Endothelial cell of umbilical vein (primary cell): ENCODE measurements around the gene CEMIP. TPM values are rescaled to one million over a fixed set of nuclear protein-coding genes. Genes with fewer than 3 reads are reported as not detected.
A peak's percentile ranks its signal among the peaks of the same experiment; 100 is the strongest.

ENCODE experiments used
- BruUV-seq: library from RNA; stranded (reverse); fragments of 400-500 nt; replicated peaks from 2 replicates; lab custom pipeline; 2021; lab: Mats Ljungman, UMichigan
- CTCF ChIA-PET: fragments of 300-600, 350-600 bp; sonication (Branson Sonifier 250); formaldehyde crosslinking; loops from one replicate; lab custom pipeline; 2021; ENCODE audit warnings: antibody characterized with exemption, inconsistent platforms; lab: Charles Lee
- POLR2A ChIA-PET: fragments of 300-600, 350-600 bp; sonication (Branson Sonifier 250); formaldehyde crosslinking; loops from one replicate; lab custom pipeline; 2021; ENCODE audit warnings: antibody characterized with exemption, inconsistent platforms; lab: Charles Lee
- DNase-seq: peaks from one replicate; pipeline ENCODE4 v3.0.0-alpha.2; 2011; ENCODE audit warnings: low read depth, low spot score
- FAIRE-seq: peaks from 2 replicates; lab custom pipeline; 2011; peaks lifted over from hg19 to GRCh38; lab: Jason Lieb, UNC
- H2AFZ ChIP-seq: 2 replicates; pipeline ENCODE4 v1.6.0; 2012; ENCODE audit warnings: low read depth, low read length, control low read depth, inconsistent platforms
- H3K27ac ChIP-seq: 2 replicates; pipeline ENCODE4 v1.5.1; 2011; ENCODE audit warnings: low read depth, mild to moderate bottlenecking, control low read depth, low read length, moderate library complexity; ENCODE audit not compliant: insufficient read depth
- H3K27me3 ChIP-seq, 2 experiments: 2 replicates each; pipeline versions ENCODE4 v1.6.0 to v1.6.1; 2011; ENCODE audit warnings: low read length in 2 of 2, mixed read lengths in 1 of 2; ENCODE audit not compliant: control insufficient read depth in 2 of 2, insufficient read depth in 2 of 2
- H3K36me3 ChIP-seq, 2 experiments: 2 replicates in 1 of 2; 3 replicates in 1 of 2; pipeline ENCODE4 v1.5.1; 2011; ENCODE audit warnings: low read length in 2 of 2, mild to moderate bottlenecking in 1 of 2, moderate library complexity in 1 of 2; ENCODE audit not compliant: control insufficient read depth in 2 of 2, insufficient read depth in 2 of 2; ENCODE audit errors: extremely low read depth in 1 of 2
- H3K4me1 ChIP-seq: 3 replicates; pipeline ENCODE4 v1.5.1; 2011; ENCODE audit warnings: mild to moderate bottlenecking, low read length; ENCODE audit not compliant: control insufficient read depth, insufficient read depth; ENCODE audit errors: extremely low read depth
- H3K4me2 ChIP-seq: 2 replicates; pipeline ENCODE4 v1.6.1; 2011; ENCODE audit warnings: low read length, control low read depth, mixed read lengths; ENCODE audit not compliant: insufficient read depth
- H3K4me3 ChIP-seq, 3 experiments: fragments of 200-600 bp in 1 of 3; sonication (generic), shearing (Covaris generic) in 1 of 3; replicated peaks in 1 of 3; 2 replicates each; pipeline ENCODE4 v1.5.1; 2011 to 2016; ENCODE audit warnings: control low read depth in 3 of 3, low read length in 3 of 3, mild to moderate bottlenecking in 2 of 3, inconsistent platforms in 1 of 3, low read depth in 1 of 3, moderate library complexity in 1 of 3; ENCODE audit not compliant: insufficient read depth in 1 of 3
- H3K79me2 ChIP-seq: 2 replicates; pipeline ENCODE4 v1.6.0; 2012; ENCODE audit warnings: low read length, inconsistent platforms; ENCODE audit not compliant: control insufficient read depth, insufficient read depth
- H3K9ac ChIP-seq: replicated peaks from 2 replicates; pipeline ENCODE3; 2011; ENCODE audit warnings: low read length, control low read depth; ENCODE audit not compliant: insufficient read depth; ENCODE audit errors: extremely low read depth
- H3K9me1 ChIP-seq: replicated peaks from 3 replicates; pipeline ENCODE4 v1.6.0; 2011; ENCODE audit warnings: mild to moderate bottlenecking, low read length; ENCODE audit not compliant: control insufficient read depth, insufficient read depth; ENCODE audit errors: extremely low read depth
- H3K9me3 ChIP-seq: replicated peaks from 2 replicates; pipeline ENCODE4 v1.5.1; 2012; ENCODE audit warnings: low read length, inconsistent platforms; ENCODE audit not compliant: control insufficient read depth, insufficient read depth
- H4K20me1 ChIP-seq: replicated peaks from 2 replicates; pipeline ENCODE3; 2011; ENCODE audit warnings: mild to moderate bottlenecking, low read length; ENCODE audit not compliant: control insufficient read depth, insufficient read depth; ENCODE audit errors: extremely low read depth
- GATA2 ChIP-seq: IDR thresholded peaks from 2 replicates; pipeline ENCODE4 v1.7.0; 2011; ENCODE audit warnings: low read depth, mild to moderate bottlenecking, moderate library complexity, mixed read lengths, low read length; ENCODE audit not compliant: insufficient read length, insufficient read depth
- dilution Hi-C: fragments of 300-500 bp; cut with MboI; formaldehyde crosslinking; loops from one replicate; pipeline ENCODE4 v1.15.0; 2019; ENCODE audit warnings: low sequenced_read_pairs; ENCODE audit not compliant: extremely low pct_ligation_motif_present
- intact Hi-C: fragments of 100-400 bp; cut with micrococcal nuclease; formaldehyde crosslinking; loops from one replicate; pipeline ENCODE4 v1.10.0; 2022
- polyA plus RNA-seq, 4 experiments: library from polyadenylated mRNA; depleted of rRNA in 3 of 4; stranded (reverse) in 3 of 4; unstranded in 1 of 4; fragments of >200 nt; gene quantifications; 2 replicates each; pipeline versions ENCODE4 v1.2.1 to v1.2.3, GENCODE V29; 2011 to 2012; ENCODE audit warnings: missing spikeins in 1 of 4
- total RNA-seq: library from RNA; stranded (reverse); gene quantifications from 2 replicates; pipeline ENCODE4 v1.2.3, GENCODE V29; 2021
- TF ChIP-seq, protein P1 (sequence below), 2 donors: IDR thresholded peaks; 1 replicate in 1 of 2; 2 replicates in 1 of 2; pipeline ENCODE4 v1.5.1; 2011; ENCODE audit warnings: low read length in 2 of 2, mild to moderate bottlenecking in 2 of 2, moderate library complexity in 2 of 2, control low read depth in 1 of 2, inconsistent platforms in 1 of 2, low read depth in 1 of 2; ENCODE audit not compliant: insufficient read depth in 1 of 2; ENCODE audit errors: extremely low read depth in 1 of 2
- TF ChIP-seq, protein P2 (sequence below): IDR thresholded peaks from 2 replicates; pipeline ENCODE4 v1.6.1; 2011; ENCODE audit not compliant: insufficient read depth, insufficient read length

Gene CEMIP
- total and polyA plus RNA-seq, 2 donors (not counting 3 experiments of a cell fraction or from before 2014, with no cell fraction given): 0.01 TPM; not detected in 1

DNA sequence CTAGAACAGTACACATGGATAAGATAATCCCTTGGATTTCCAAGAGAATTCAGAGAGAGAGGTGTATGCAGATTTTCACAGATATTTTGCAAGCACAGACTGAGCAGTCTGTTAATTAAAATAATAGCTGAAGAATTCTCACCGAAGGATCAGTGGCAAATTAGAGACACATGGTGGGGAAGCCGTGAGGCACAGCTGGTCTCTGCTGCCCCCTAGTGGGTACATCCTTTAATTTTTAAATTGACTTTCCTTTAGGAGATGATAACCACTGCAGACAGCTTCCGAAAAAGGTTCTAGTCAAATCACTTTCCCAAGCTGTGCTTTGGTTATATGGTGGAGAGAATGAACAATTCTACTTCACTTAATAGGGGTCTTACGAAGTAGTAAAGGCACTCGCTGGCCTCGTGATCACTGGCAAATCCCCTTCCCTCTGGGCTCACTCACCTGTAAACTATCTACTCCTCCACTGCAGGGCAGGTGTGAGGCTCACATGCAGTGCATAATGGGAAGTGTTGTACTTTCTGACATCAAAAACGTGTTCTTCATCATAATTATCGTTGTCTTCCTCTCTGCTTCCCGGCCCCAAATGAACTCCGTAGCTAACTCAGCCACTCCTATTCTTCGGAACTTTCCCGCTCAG is 191.0 kb downstream of the CEMIP start:
- Histone ChIP-seq H3K4me2 (no peak overlapping the region), H3K27ac (no peak overlapping the region), H2AFZ (no peak overlapping the region), H3K4me1 (no peaks in the 10 kb centered on the region), H3K9me3 (no peaks in the 10 kb centered on the region), H3K4me3 (no peak overlapping the region), H3K9ac (no peak overlapping the region), H3K79me2 (no peaks in the 10 kb centered on the region), H3K9me1 (no peaks in the 10 kb centered on the region), H3K36me3 (peaks cover 0 to 6% of the 10 kb centered on the region in 2 experiments), H3K27me3 (no peaks in the 10 kb centered on the region), H4K20me1 (no peaks in the 10 kb centered on the region)
- ChIA-PET POLR2A (no interaction called here), CTCF (interaction anchor here (0.5 to 6.5 kb wide), 56 partner anchors 8 to 552 kb away, joined by 3 to 101 read pairs (median 5); partner anchors contain the start of genes ABHD17C, CEMIP and MESD)
- DNase-seq (peak; percentile 64), FAIRE-seq (peak; percentile 95)
- TF ChIP-seq GATA2: no peak
- TF ChIP-seq, protein P1, sequence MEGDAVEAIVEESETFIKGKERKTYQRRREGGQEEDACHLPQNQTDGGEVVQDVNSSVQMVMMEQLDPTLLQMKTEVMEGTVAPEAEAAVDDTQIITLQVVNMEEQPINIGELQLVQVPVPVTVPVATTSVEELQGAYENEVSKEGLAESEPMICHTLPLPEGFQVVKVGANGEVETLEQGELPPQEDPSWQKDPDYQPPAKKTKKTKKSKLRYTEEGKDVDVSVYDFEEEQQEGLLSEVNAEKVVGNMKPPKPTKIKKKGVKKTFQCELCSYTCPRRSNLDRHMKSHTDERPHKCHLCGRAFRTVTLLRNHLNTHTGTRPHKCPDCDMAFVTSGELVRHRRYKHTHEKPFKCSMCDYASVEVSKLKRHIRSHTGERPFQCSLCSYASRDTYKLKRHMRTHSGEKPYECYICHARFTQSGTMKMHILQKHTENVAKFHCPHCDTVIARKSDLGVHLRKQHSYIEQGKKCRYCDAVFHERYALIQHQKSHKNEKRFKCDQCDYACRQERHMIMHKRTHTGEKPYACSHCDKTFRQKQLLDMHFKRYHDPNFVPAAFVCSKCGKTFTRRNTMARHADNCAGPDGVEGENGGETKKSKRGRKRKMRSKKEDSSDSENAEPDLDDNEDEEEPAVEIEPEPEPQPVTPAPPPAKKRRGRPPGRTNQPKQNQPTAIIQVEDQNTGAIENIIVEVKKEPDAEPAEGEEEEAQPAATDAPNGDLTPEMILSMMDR (IDR thresholded peaks at IDR 0.05; ENCODE audit: extremely low read depth in 1 of 2, insufficient read depth in 1 of 2, low read depth in 1 of 2, low read length in 2 of 2): peak; percentile 59 to 61
- TF ChIP-seq, protein P2, sequence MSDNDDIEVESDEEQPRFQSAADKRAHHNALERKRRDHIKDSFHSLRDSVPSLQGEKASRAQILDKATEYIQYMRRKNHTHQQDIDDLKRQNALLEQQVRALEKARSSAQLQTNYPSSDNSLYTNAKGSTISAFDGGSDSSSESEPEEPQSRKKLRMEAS: peak; percentile 6
- intact Hi-C loops: loop anchor here (1.0 to 5.0 kb wide), 7 partner anchors 35 to 551 kb away; partner anchors contain the start of gene CEMIP
- BruUV-seq: no TSS peak
- dilution Hi-C loops: no loop called here
